ENCODE data around the gene CNGA3.

Gene CNGA3

GRCh38 chr2:98442488-98442887 lies 96.2 kb downstream of the CNGA3 start:
- DNase-seq (ENCODE audit: low read depth in 2 of 2), result no peak

- peak; percentile 73 for DNase-seq (ENCODE audit: low read depth in 2 of 2)
Observed at GRCh38 chr2:98444436-98445176, 98.3 kb downstream of the CNGA3 start, which contains the start of gene INPP4A. Gene INPP4A (plus strand): TSS chr2:98444858. CDS start chr2:98520049, 75,191 bp downstream.

- DNase-seq (ENCODE audit: low read depth in 2 of 2), result no peak
Observed at GRCh38 chr2:98445177-98445682, 99.0 kb downstream of the CNGA3 start.

GRCh38 chr2:98445683-98446581 lies 99.7 kb downstream of the CNGA3 start:
- no peak for DNase-seq (ENCODE audit: low read depth in 2 of 2)

- DNase-seq (ENCODE audit: low read depth in 2 of 2), result no peak
Observed at GRCh38 chr2:98446850-98447249, 100.6 kb downstream of the CNGA3 start.
